Right renal cortex interstitium (tissue), 3 donors: ENCODE measurements around the gene CAMK2N1. TPM values are rescaled to one million over a fixed set of nuclear protein-coding genes. Genes with fewer than 3 reads are reported as not detected.
"Not testable (repeated sequence)": the region's sequence is repeated elsewhere in the genome, so short reads cannot be mapped to it uniquely, and the experiment has no call there.

ENCODE experiments used
- DNase-seq, 3 donors: peaks; one replicate each; pipeline ENCODE4 v3.0.0-alpha.2; 2013; ENCODE audit warnings: low read depth in 3 of 3, low spot score in 2 of 3
- polyA plus RNA-seq, 3 donors: library from polyadenylated mRNA; unstranded; fragments of 120-200 nt; gene quantifications; one replicate each; pipeline ENCODE4 v1.2.1, GENCODE V29; 2013; ENCODE audit not compliant: insufficient read length in 3 of 3

Gene CAMK2N1
- polyA plus RNA-seq, 3 donors: 69.0 to 73.5 (median 72.3) TPM

GRCh38 chr1:20497506-20497905 is 11.5 kb upstream of the CAMK2N1 start:
- no peak for DNase-seq

GRCh38 chr1:20496725-20497383 is 10.8 kb upstream of the CAMK2N1 start:
- DNase-seq: not testable (repeated sequence)

GRCh38 chr1:20496241-20496661 is 10.2 kb upstream of the CAMK2N1 start:
- no peak for DNase-seq

- DNase-seq: no peak
These were observed 9.7 kb upstream of the CAMK2N1 start for GRCh38 chr1:20495661-20496060.

- no peak for DNase-seq
These were observed 8.8 kb upstream of the CAMK2N1 start for GRCh38 chr1:20494609-20495311.

- no peak for DNase-seq
These were observed 8.0 kb upstream of the CAMK2N1 start for GRCh38 chr1:20493839-20494608.

GRCh38 chr1:20493309-20493708 is 7.3 kb upstream of the CAMK2N1 start:
- DNase-seq: no peak

GRCh38 chr1:20492751-20493150 is 6.7 kb upstream of the CAMK2N1 start:
- DNase-seq: no peak

GRCh38 chr1:20491866-20492265 is 5.9 kb upstream of the CAMK2N1 start:
- no peak for DNase-seq

GRCh38 chr1:20491178-20491577 is 5.2 kb upstream of the CAMK2N1 start:
- DNase-seq: no peak

- DNase-seq: no peak
These were observed 1.2 kb upstream of the CAMK2N1 start for GRCh38 chr1:20487236-20487590.

GRCh38 chr1:20486457-20487235 is 636 bp upstream of the CAMK2N1 start:
- DNase-seq: no peak

GRCh38 chr1:20484519-20485462 is 1.2 kb downstream of the CAMK2N1 start:
- no peak for DNase-seq

GRCh38 chr1:20483833-20484518 is 2.0 kb downstream of the CAMK2N1 start:
- DNase-seq: no peak

- no peak for DNase-seq
These were observed 2.7 kb downstream of the CAMK2N1 start for GRCh38 chr1:20483098-20483832.

- no peak for DNase-seq
These were observed 4.1 kb downstream of the CAMK2N1 start for GRCh38 chr1:20481643-20482498.

GRCh38 chr1:20480951-20481617 is 4.9 kb downstream of the CAMK2N1 start:
- DNase-seq: no peak
